MM.1S (cell line): ENCODE results near the gene TRH.
"Not testable (repeated sequence)": the region's sequence is repeated elsewhere in the genome, so short reads cannot be mapped to it uniquely, and the experiment has no call there.

Source experiments
- DNase-seq: peaks from one replicate; pipeline ENCODE4 v3.0.0-alpha.2; 2015
- H2AFZ ChIP-seq: fragments of 300-600 bp; sonication (generic); 2 replicates; pipeline ENCODE4 v1.6.0; 2016; ENCODE audit warnings: antibody characterized with exemption, low read length
- H3F3A ChIP-seq: fragments of 300-600 bp; sonication (generic); 2 replicates; pipeline ENCODE4 v1.6.1; 2016; ENCODE audit warnings: mild to moderate bottlenecking, antibody characterized with exemption, low read length, moderate library complexity, mixed read lengths; ENCODE audit not compliant: insufficient read depth
- H3K27ac ChIP-seq: fragments of 300-600 bp; sonication (generic); 2 replicates; pipeline ENCODE4 v1.5.1; 2016; ENCODE audit warnings: mild to moderate bottlenecking, low read length
- H3K27me3 ChIP-seq: fragments of 300-600 bp; sonication (generic); replicated peaks from 2 replicates; pipeline ENCODE4 v1.6.0; 2016; ENCODE audit warnings: low read length; ENCODE audit not compliant: insufficient read depth
- H3K36me3 ChIP-seq: fragments of 300-600 bp; sonication (generic); replicated peaks from 2 replicates; pipeline ENCODE4 v1.6.1; 2016; ENCODE audit warnings: mild to moderate bottlenecking, low read length, mixed read lengths; ENCODE audit not compliant: insufficient read depth
- H3K4me1 ChIP-seq: fragments of 300-600 bp; sonication (generic); 2 replicates; pipeline ENCODE4 v1.6.1; 2016; ENCODE audit warnings: low read length, mixed read lengths
- H3K4me2 ChIP-seq: fragments of 300-600 bp; sonication (generic); 2 replicates; pipeline ENCODE4 v1.6.0; 2016; ENCODE audit warnings: low read depth, low read length
- H3K4me3 ChIP-seq: fragments of 300-600 bp; sonication (generic); 2 replicates; pipeline ENCODE4 v1.5.1; 2016; ENCODE audit warnings: low read length, mixed read lengths
- H3K79me2 ChIP-seq: fragments of 300-600 bp; sonication (generic); 2 replicates; pipeline ENCODE4 v1.6.1; 2016; ENCODE audit warnings: mixed run types, low read length, mixed read lengths
- H3K9ac ChIP-seq: fragments of 300-600 bp; sonication (generic); 2 replicates; pipeline ENCODE4 v1.6.1; 2016; ENCODE audit warnings: low read length, mixed read lengths
- H3K9me2 ChIP-seq: fragments of 300-600 bp; sonication (generic); replicated peaks from 2 replicates; pipeline ENCODE4 v1.6.1; 2016; ENCODE audit warnings: mild to moderate bottlenecking, low read length, mixed read lengths; ENCODE audit not compliant: insufficient read depth
- H3K9me3 ChIP-seq: fragments of 300-600 bp; sonication (generic); replicated peaks from 2 replicates; pipeline ENCODE4 v1.6.1; 2016; ENCODE audit warnings: mild to moderate bottlenecking, low read length, mixed read lengths; ENCODE audit not compliant: insufficient read depth
- H4K20me1 ChIP-seq: fragments of 300-600 bp; sonication (generic); 2 replicates; pipeline ENCODE4 v1.6.1; 2016; ENCODE audit warnings: mild to moderate bottlenecking, low read length, moderate library complexity, mixed read lengths; ENCODE audit not compliant: insufficient read depth
- CTCF ChIP-seq: fragments of 300-600 bp; sonication (generic); IDR thresholded peaks from 2 replicates; pipeline ENCODE4 v1.5.1; 2016; ENCODE audit warnings: antibody characterized with exemption, low read length, mixed read lengths
- EZH2 ChIP-seq: fragments of 300-600 bp; sonication (generic); optimal IDR thresholded peaks from 2 replicates; pipeline ENCODE3; 2017; ENCODE audit warnings: low read depth, mild to moderate bottlenecking, antibody characterized with exemption, low read length, mixed read lengths
- EZH2phosphoT487 ChIP-seq: fragments of 300-600 bp; sonication (generic); IDR thresholded peaks from 2 replicates; pipeline ENCODE4 v1.6.1; 2018; ENCODE audit warnings: antibody characterized with exemption, low read length

Gene TRH

DNA sequence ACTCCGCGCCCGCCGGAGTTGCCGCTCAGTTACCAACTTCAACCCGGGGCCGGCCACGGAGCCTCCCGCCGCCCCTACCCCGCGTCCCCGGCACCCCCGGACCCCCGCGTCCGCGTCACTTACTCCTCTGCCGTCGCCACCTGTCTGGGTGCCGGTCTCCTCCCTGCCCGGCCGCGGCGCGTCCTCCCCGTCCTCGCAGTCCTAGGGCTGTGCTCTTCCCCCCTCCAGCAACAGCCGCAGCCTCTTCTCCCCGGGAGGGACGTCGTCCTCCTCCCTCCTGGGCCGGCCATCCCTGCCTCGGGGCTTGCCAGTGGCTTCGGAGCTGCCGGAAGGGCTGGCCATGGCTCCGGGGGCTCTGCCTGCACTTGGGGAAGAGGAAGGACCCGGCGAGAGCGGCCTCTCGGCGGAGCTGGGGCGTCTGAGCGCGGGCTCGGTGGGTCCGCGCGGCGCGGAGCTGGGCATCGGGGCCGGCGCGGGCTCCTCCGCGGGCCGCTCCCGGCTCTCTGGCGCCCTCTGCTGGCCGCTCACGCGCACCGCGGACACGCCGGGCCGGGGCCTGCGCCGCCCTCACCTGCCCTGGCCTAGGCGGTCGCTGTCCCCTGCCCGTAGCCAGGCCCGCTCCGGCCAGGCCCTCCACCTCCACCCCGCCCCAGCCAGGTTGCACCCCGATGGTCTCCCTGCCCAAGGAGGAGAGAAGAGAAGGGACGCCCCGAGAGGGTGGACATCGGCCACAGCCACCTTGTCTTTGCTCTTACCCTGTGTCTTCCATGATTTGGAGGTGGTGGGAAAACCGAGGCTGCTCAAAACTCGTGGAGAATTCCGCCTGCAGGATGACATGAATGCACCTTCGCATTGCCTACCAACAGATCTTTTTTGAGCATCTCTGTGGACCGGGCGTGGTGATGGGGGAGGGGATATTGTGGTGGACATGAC is 28.4 kb downstream of the TRH start:
- not testable (repeated sequence) for H3K9ac ChIP-seq, H3K9me2 ChIP-seq, H4K20me1 ChIP-seq, H3F3A ChIP-seq, H3K79me2 ChIP-seq, H3K27me3 ChIP-seq, H3K27ac ChIP-seq, H3K9me3 ChIP-seq, H3K4me1 ChIP-seq, H3K36me3 ChIP-seq
- Histone ChIP-seq H2AFZ (peak overlapping the region; percentile 51; the same call in 1 of the 2 replicates), H3K4me2 (peak overlapping the region; percentile 69; the same call in 1 of the 2 replicates), H3K4me3 (peak overlapping the region; percentile 43; the same call in 1 of the 2 replicates)
- TF ChIP-seq CTCF = peak; percentile 28
- peak; percentile 51 for DNase-seq

DNA sequence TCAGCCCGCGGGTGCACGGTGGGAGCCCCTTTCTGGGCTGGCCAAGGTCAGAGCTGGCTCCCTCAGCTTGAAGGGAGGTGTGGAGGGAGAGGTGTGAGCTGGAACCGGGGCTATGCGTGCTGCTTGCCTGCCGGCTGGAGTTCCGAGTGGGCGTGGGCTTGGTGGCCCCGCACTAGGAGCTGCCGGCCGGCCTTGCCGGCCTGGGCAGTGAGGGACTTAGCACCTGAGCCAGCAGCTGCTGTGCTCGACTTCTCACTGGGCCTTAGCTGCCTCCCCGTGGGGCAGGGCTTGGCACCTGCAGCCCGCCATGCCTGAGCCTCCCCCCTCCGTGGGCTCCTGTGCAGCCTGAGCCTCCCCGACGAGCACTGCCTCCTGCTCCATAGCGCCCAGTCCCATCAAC is 36.0 kb downstream of the TRH start:
- no peak for DNase-seq
- H2AFZ ChIP-seq = no peak overlapping the region
- H3K79me2 ChIP-seq = no peaks in the 10 kb centered on the region
- TF ChIP-seq EZH2phosphoT487 (no peak), EZH2 (no peak), CTCF (no peak)
- H3K4me3 ChIP-seq = no peak overlapping the region
- no peaks in the 10 kb centered on the region for H3K4me1 ChIP-seq
- H3K4me2 ChIP-seq = no peak overlapping the region
- no peak overlapping the region for H3K27ac ChIP-seq
- no peaks in the 10 kb centered on the region for H3K36me3 ChIP-seq
- no peaks in the 10 kb centered on the region for H3K9me3 ChIP-seq
- no peaks in the 10 kb centered on the region for H3K9me2 ChIP-seq
- H3F3A ChIP-seq = no peaks in the 10 kb centered on the region
- no peak overlapping the region for H3K9ac ChIP-seq
- H4K20me1 ChIP-seq = no peaks in the 10 kb centered on the region
- H3K27me3 ChIP-seq = no peaks in the 10 kb centered on the region

- DNase-seq, H3K79me2 ChIP-seq, H3K9me2 ChIP-seq, H3K9ac ChIP-seq, H4K20me1 ChIP-seq, H3K27me3 ChIP-seq, H3K9me3 ChIP-seq, H3K4me3 ChIP-seq, H2AFZ ChIP-seq, H3K36me3 ChIP-seq, H3K27ac ChIP-seq, H3F3A ChIP-seq, H3K4me1 ChIP-seq, H3K4me2 ChIP-seq: not testable (repeated sequence)
These were observed 37.6 kb downstream of the TRH start for GRCh38 chr3:130012108-130012507.

- H3K9me2 ChIP-seq, DNase-seq, H3K36me3 ChIP-seq, H3K9me3 ChIP-seq, H3F3A ChIP-seq, H3K4me1 ChIP-seq, H4K20me1 ChIP-seq, H3K27me3 ChIP-seq, H3K27ac ChIP-seq, H3K9ac ChIP-seq, H3K4me3 ChIP-seq, H3K4me2 ChIP-seq, H2AFZ ChIP-seq, H3K79me2 ChIP-seq: not testable (repeated sequence)
These were observed 38.7 kb downstream of the TRH start for GRCh38 chr3:130013246-130013645.
